ENCODE measurements around the gene LHFPL3. TPM values are rescaled to one million over a fixed set of nuclear protein-coding genes. Genes with fewer than 3 reads are reported as not detected.
A peak's percentile ranks its signal among the peaks of the same experiment; 100 is the strongest.
"Not testable (repeated sequence)": the region's sequence is repeated elsewhere in the genome, so short reads cannot be mapped to it uniquely, and the experiment has no call there.

LHFPL3 gene
- total RNA-seq, 2 experiments from 2014 or later = not detected

- intact Hi-C loops (cut with micrococcal nuclease; ENCODE audit: unreplicated experiment) = no loop called here
- no peaks in the 10 kb centered on the region for H3K9me2 ChIP-seq (ENCODE audit: insufficient read depth, low read length)
- no peaks in the 10 kb centered on the region for H3K9me3 ChIP-seq (ENCODE audit: low read length)
- H3K4me2 ChIP-seq (ENCODE audit: low read length) = no peak overlapping the region
- H3K79me2 ChIP-seq (ENCODE audit: insufficient read depth, low read depth, low read length) = no peaks in the 10 kb centered on the region
- no peaks in the 10 kb centered on the region for H4K20me1 ChIP-seq (ENCODE audit: insufficient read depth, low read length)
- no peak for DNase-seq (ENCODE audit: low spot score)
- H3K4me1 ChIP-seq (ENCODE audit: insufficient read depth, low read length, poor library complexity, severe bottlenecking) = no peaks in the 10 kb centered on the region
- no peaks in the 10 kb centered on the region for H3K36me3 ChIP-seq (ENCODE audit: insufficient read depth, low read length)
- no peak overlapping the region for H2AFZ ChIP-seq (ENCODE audit: low read length)
- ChIA-PET CTCF (ENCODE audit: unreplicated experiment) (no interaction called here), POLR2A (interaction anchor here (0.6 kb wide), 1 partner anchor 326 kb away, joined by 4 read pairs; no protein-coding TSS in a partner anchor)
- H3K27ac ChIP-seq (ENCODE audit: low read depth, low read length, poor library complexity, severe bottlenecking) = no peak overlapping the region
- BruUV-seq (replicated peaks) = no TSS peak
- no peak for TF ChIP-seq EZH2phosphoT487 (IDR thresholded peaks at IDR 0.05; ENCODE audit: borderline replicate concordance, low read depth, low read length)
- no peak for TF ChIP-seq CTCF (conservative IDR thresholded peaks at IDR 0.05; ENCODE audit: low read length)
- no peak overlapping the region for H3K4me3 ChIP-seq (ENCODE audit: low read depth, low read length, poor library complexity, severe bottlenecking)
Observed at GRCh38 chr7:104551226-104551625, 222.8 kb downstream of the LHFPL3 start.

DNA sequence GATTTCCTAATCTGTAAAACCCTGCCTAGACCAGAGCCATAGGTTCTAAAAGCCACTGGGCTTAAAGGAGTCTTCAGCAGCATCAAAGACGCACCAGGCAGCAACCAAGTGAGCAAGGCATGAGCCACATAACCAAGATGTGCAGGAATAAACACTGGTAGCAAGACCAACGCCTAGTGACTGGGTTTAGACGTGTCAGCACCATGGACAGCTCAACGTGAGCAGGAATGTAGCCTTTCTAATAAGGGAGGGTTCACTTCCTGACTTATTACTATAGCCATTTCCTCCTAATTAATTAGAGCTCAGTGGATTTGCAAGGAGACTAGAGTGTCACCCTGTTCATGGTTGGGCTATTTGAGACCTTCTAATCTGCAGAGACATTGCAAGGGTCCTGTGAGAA is 223.7 kb downstream of the LHFPL3 start:
- Histone ChIP-seq H3K36me3 (ENCODE audit: insufficient read depth, low read length) (no peaks in the 10 kb centered on the region), H3K9me2 (ENCODE audit: insufficient read depth, low read length) (no peaks in the 10 kb centered on the region), H3K27ac (ENCODE audit: low read depth, low read length, poor library complexity, severe bottlenecking) (no peak overlapping the region), H2AFZ (ENCODE audit: low read length) (no peak overlapping the region), H4K20me1 (ENCODE audit: insufficient read depth, low read length) (no peaks in the 10 kb centered on the region), H3K4me3 (ENCODE audit: low read depth, low read length, poor library complexity, severe bottlenecking) (no peak overlapping the region), H3K4me1 (ENCODE audit: insufficient read depth, low read length, poor library complexity, severe bottlenecking) (no peaks in the 10 kb centered on the region), H3K4me2 (ENCODE audit: low read length) (no peak overlapping the region), H3K9me3 (ENCODE audit: low read length) (no peaks in the 10 kb centered on the region), H3K79me2 (ENCODE audit: insufficient read depth, low read depth, low read length) (no peaks in the 10 kb centered on the region)
- peak; percentile 37 for DNase-seq (ENCODE audit: low spot score)
- POLR2A ChIA-PET = no interaction called here
- intact Hi-C loops (cut with micrococcal nuclease; ENCODE audit: unreplicated experiment) = no loop called here
- CTCF ChIA-PET (ENCODE audit: unreplicated experiment) = no interaction called here
- TF ChIP-seq EZH2phosphoT487 (IDR thresholded peaks at IDR 0.05; ENCODE audit: borderline replicate concordance, low read depth, low read length) (no peak), CTCF (conservative IDR thresholded peaks at IDR 0.05; ENCODE audit: low read length) (no peak)
- no TSS peak for BruUV-seq (replicated peaks)

GRCh38 chr7:104553074-104553473 is 224.7 kb downstream of the LHFPL3 start:
- Histone ChIP-seq H3K4me2 (ENCODE audit: low read length) (no peak overlapping the region), H3K36me3 (ENCODE audit: insufficient read depth, low read length) (no peaks in the 10 kb centered on the region), H3K27ac (ENCODE audit: low read depth, low read length, poor library complexity, severe bottlenecking) (no peak overlapping the region), H3K4me3 (ENCODE audit: low read depth, low read length, poor library complexity, severe bottlenecking) (no peak overlapping the region), H2AFZ (ENCODE audit: low read length) (no peak overlapping the region), H3K9me3 (ENCODE audit: low read length) (no peaks in the 10 kb centered on the region), H3K4me1 (ENCODE audit: insufficient read depth, low read length, poor library complexity, severe bottlenecking) (no peaks in the 10 kb centered on the region), H4K20me1 (ENCODE audit: insufficient read depth, low read length) (no peaks in the 10 kb centered on the region), H3K79me2 (ENCODE audit: insufficient read depth, low read depth, low read length) (no peaks in the 10 kb centered on the region), H3K9me2 (ENCODE audit: insufficient read depth, low read length) (no peaks in the 10 kb centered on the region)
- no peak for DNase-seq (ENCODE audit: low spot score)
- intact Hi-C loops (cut with micrococcal nuclease; ENCODE audit: unreplicated experiment) = no loop called here
- ChIA-PET POLR2A (no interaction called here), CTCF (ENCODE audit: unreplicated experiment) (no interaction called here)
- BruUV-seq (replicated peaks) = no TSS peak
- TF ChIP-seq EZH2phosphoT487 (IDR thresholded peaks at IDR 0.05; ENCODE audit: borderline replicate concordance, low read depth, low read length) (no peak), CTCF (conservative IDR thresholded peaks at IDR 0.05; ENCODE audit: low read length) (no peak)

DNA sequence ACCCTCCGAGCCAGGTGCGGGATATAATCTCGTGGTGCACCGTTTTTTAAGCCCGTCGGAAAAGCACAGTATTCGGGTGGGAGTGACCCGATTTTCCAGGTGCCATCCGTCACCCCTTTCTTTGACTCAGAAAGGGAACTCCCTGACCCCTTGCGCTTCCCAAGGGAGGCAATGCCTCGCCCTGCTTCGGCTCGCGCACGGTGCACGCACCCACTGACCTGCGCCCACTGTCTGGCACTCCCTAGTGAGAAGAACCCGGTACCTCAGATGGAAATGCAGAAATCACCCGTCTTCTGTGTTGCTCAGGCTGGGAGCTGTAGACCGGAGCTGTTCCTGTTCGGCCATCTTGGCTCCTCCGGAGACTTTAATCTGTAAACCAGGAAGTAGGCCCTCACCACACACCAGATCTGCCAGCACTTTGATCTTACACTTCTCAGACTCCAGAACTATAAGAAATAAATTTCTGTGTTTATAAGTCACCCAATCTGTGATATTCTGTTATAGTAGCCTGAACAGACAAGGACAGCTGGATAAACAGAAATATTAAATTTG is 235.0 kb downstream of the LHFPL3 start:
- intact Hi-C loops (cut with micrococcal nuclease; ENCODE audit: unreplicated experiment); H3K9me2 ChIP-seq (ENCODE audit: insufficient read depth, low read length); H3K4me3 ChIP-seq (ENCODE audit: low read depth, low read length, poor library complexity, severe bottlenecking); BruUV-seq (replicated peaks); H3K4me2 ChIP-seq (ENCODE audit: low read length); DNase-seq (ENCODE audit: low spot score); CTCF ChIA-PET (ENCODE audit: unreplicated experiment); H3K9me3 ChIP-seq (ENCODE audit: low read length); H3K27ac ChIP-seq (ENCODE audit: low read depth, low read length, poor library complexity, severe bottlenecking); POLR2A ChIA-PET; H3K79me2 ChIP-seq (ENCODE audit: insufficient read depth, low read depth, low read length); H4K20me1 ChIP-seq (ENCODE audit: insufficient read depth, low read length); H2AFZ ChIP-seq (ENCODE audit: low read length); H3K4me1 ChIP-seq (ENCODE audit: insufficient read depth, low read length, poor library complexity, severe bottlenecking); H3K36me3 ChIP-seq (ENCODE audit: insufficient read depth, low read length): not testable (repeated sequence)

Data from OCI-LY7 (cell line).